Natural killer cell treated with Interleukin-12 subunit alpha and Interleukin-12 subunit beta and Interleukin-15 and Interleukin-18, amount 100 ng/mL, for 72 hours (primary cell): Measurements from ENCODE around the gene GNG13. TPM values are rescaled to one million over a fixed set of nuclear protein-coding genes. Genes with fewer than 3 reads are reported as not detected.

Source experiments
- ATAC-seq, 2 donors: fragments of 150-1000 bp; cut with Tn5 transposase in 1 of 2; sonication (Bioruptor Pico), chemical (Tn5 transposase) in 1 of 2; 2 replicates each; pipeline ENCODE4 v1.10.0; 2021
- DNase-seq: peaks from one replicate; pipeline ENCODE4 v3.0.0; 2022; ENCODE audit warnings: low spot score
- H3K27ac Mint-ChIP-seq, 2 donors: 1 replicate in 1 of 2; 2 replicates in 1 of 2; pipeline ENCODE4 v1.8.0; 2022; ENCODE audit warnings: mixed read lengths in 2 of 2, mild to moderate bottlenecking in 1 of 2, moderate library complexity in 1 of 2
- H3K27me3 Mint-ChIP-seq, 2 donors: 1 replicate in 1 of 2; 2 replicates in 1 of 2; pipeline ENCODE4 v1.8.0; 2022; ENCODE audit warnings: mixed read lengths in 2 of 2
- H3K36me3 Mint-ChIP-seq: one replicate; pipeline ENCODE4 v1.8.0; 2022; ENCODE audit warnings: mixed read lengths
- H3K4me1 Mint-ChIP-seq, 2 donors: 1 replicate in 1 of 2; 2 replicates in 1 of 2; pipeline ENCODE4 v1.8.0; 2022; ENCODE audit warnings: low read depth in 2 of 2, mixed read lengths in 2 of 2, mild to moderate bottlenecking in 1 of 2
- H3K4me3 Mint-ChIP-seq: one replicate; pipeline ENCODE4 v1.8.0; 2022; ENCODE audit warnings: mixed read lengths
- H3K9me3 Mint-ChIP-seq: 2 replicates; pipeline ENCODE4 v1.8.0; 2022; ENCODE audit warnings: mixed read lengths
- total RNA-seq, 2 donors: library from RNA; stranded (reverse); gene quantifications; one replicate each; pipeline ENCODE4 v1.2.3, GENCODE V29; 2022

Gene GNG13
- total RNA-seq, 2 donors from 2014 or later: not detected

DNA sequence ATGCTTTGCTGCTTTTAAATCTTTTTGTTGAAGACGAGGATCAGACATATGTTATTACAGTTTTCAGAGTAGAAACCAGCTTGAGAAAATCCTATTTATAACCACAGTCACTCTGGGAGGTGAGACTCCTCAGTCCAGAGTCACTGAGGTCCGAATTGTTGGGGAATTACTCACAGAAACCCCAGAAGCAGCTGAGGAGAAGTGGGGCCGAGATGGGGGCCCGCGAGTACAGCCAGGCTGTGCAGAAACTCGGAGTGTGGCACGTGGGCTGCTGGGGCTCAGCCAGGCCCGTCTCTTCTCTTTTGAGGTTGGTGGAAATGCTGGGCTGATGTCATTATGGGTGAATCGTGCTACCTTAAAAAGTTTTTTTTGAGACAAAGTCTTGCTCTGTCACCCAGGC is 14.4 kb upstream of the GNG13 start:
- no peak for ATAC-seq
- H3K9me3 Mint-ChIP-seq: no peaks in the 10 kb centered on the region
- no peak overlapping the region for H3K4me3 Mint-ChIP-seq
- H3K36me3 Mint-ChIP-seq: no peaks in the 10 kb centered on the region
- no peak for DNase-seq
- H3K4me1 Mint-ChIP-seq: peaks cover 0 to 2% of the 10 kb centered on the region in 2 donors
- H3K27me3 Mint-ChIP-seq: peaks cover 7 to 11% of the 10 kb centered on the region in 2 donors
- H3K27ac Mint-ChIP-seq: no peak overlapping the region

DNA sequence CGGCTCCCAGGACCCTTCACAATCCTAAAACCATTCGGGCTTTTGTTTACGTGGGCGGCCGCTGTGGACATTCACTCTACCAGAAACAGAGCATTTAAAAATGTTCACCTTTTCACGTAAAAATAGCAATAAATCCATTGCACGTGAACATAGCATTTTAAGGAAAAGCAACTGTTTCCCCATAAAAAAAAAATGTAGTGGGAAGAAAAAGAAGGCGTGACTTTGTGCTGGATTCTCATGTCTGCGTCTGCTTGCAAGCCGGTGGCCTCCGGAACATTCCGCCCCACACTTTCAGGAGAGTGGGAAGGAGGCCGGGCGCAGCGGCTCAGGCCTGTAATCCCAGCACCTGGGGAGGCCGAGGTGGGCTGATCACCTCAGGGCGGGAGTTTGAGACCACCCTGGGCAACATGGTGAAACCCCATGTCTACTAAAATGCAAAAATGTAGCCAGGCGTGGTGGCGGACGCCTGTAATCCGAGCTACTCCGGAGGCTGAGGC is 13.4 kb upstream of the GNG13 start:
- no peak overlapping the region for H3K27ac Mint-ChIP-seq
- ATAC-seq (no peak), DNase-seq (no peak)
- H3K27me3 Mint-ChIP-seq: peaks cover 7 to 11% of the 10 kb centered on the region in 2 donors
- H3K4me1 Mint-ChIP-seq: peaks cover 0 to 2% of the 10 kb centered on the region in 2 donors
- H3K4me3 Mint-ChIP-seq: no peak overlapping the region
- no peaks in the 10 kb centered on the region for H3K36me3 Mint-ChIP-seq
- no peaks in the 10 kb centered on the region for H3K9me3 Mint-ChIP-seq

DNA sequence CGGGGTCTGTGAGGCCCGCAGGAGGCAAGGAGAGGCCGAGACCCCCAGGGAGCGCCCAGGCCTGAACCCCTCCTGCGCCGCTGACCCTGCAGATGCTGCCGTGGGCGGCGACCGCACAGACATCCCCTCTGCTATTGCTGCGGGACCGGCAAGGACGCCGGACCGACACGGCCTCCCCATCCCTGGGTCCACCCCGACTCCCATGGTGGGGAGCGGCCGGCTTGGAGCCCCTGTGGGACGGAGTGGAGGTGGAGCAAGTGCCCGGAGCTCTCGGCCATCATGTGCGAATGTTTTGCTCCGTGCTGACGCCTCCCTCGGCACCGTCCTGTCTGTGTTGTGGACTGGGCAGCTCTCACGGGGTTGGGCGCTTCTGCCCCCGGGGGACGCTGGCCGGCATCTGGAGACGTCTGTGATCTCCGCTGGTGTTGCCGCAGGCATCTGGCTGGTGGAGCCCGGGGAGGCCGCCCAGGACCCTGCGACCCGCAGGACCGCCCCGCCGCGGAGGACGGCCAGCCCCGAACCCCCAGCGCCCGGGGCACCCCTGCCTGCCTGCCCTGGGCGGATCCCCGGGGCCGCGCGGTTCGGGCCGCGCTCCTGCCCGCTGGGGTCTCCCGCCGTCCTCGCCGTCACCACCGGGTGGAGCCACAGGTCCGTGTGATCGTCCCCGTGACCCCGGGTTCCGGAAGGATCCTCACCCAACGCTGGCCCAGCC is 12.8 kb upstream of the GNG13 start:
- peaks cover 0 to 5% of the 10 kb centered on the region in 2 donors for H3K4me1 Mint-ChIP-seq
- H3K9me3 Mint-ChIP-seq: no peaks in the 10 kb centered on the region
- H3K4me3 Mint-ChIP-seq: no peak overlapping the region

DNA sequence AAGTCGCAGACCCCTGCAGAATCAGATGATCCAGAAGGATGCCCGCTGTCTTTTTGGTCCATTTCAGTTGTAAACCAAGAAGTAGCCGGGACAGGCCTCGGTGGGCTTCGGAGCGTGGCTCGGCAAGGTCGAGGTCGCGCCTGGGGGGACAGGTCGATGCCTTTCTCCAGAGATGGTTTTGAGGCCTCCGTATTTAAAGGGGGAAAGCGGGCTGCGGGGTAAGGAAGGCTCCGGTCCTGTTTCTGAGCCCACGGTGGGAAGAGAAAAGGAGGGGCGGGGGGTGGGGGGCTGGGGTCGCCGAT is 7.5 kb upstream of the GNG13 start:
- no peak for ATAC-seq
- peak overlapping the region; percentile 82 to 98 for H3K27ac Mint-ChIP-seq
- H3K36me3 Mint-ChIP-seq: no peaks in the 10 kb centered on the region
- no peak for DNase-seq
- peaks cover 7 to 8% of the 10 kb centered on the region in 2 donors for H3K27me3 Mint-ChIP-seq
- no peaks in the 10 kb centered on the region for H3K9me3 Mint-ChIP-seq
- peaks cover 5 to 10% of the 10 kb centered on the region in 2 donors for H3K4me1 Mint-ChIP-seq
- peak overlapping the region; percentile 98 for H3K4me3 Mint-ChIP-seq

More for the DNA sequence above, 12.8 kb upstream of the GNG13 start:
- Mint-ChIP-seq H3K27me3 (peaks cover 7 to 11% of the 10 kb centered on the region in 2 donors), H3K27ac (no peak overlapping the region), H3K36me3 (no peaks in the 10 kb centered on the region)
- DNase-seq: no peak
- peak; percentile 48 to 58 for ATAC-seq

DNA sequence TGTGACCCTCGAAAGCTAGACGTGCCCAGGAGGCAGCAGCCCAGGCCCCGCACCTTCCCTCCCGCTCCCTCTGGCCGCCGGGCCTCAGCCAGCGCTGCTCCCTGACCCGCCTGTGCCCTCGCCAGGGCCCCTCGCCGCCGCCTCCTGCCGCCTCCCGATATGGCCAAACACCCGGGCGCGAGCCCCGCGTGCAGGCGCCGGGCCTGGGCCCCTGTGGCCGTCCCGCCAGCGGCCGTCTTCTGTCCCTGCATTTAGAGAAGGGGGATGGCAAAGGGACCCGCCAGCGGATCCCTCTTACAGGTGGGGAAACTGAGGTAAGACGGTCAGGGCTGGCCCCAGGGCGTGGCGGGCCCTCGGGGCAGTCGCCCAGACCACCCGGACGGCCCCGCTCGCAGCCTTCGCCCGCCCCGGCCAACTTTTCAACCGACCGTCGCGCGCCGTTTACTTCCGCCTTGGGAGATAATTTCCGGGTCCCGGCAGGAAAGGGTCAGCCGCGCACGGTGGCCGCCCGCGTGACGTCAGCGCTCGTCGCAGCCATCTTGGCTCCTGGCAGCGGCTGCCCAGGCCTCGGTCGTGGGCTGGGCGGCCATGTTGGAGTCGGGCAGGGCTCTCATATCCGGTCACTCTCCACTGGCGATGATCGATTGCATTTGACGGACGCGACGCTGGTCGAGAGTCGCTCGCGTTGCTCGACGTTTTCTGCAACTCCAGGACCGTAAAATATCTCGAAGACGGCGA is 7.0 kb upstream of the GNG13 start:
- Mint-ChIP-seq H3K27me3 (peaks cover 5 to 7% of the 10 kb centered on the region in 2 donors), H3K9me3 (no peaks in the 10 kb centered on the region), H3K27ac (peak overlapping the region; percentile 82 to 98), H3K36me3 (no peaks in the 10 kb centered on the region), H3K4me3 (peak overlapping the region; percentile 98), H3K4me1 (peaks cover 5 to 8% of the 10 kb centered on the region in 2 donors)
- ATAC-seq (peak; percentile 96 to 98), DNase-seq (peak; percentile 93)

DNA sequence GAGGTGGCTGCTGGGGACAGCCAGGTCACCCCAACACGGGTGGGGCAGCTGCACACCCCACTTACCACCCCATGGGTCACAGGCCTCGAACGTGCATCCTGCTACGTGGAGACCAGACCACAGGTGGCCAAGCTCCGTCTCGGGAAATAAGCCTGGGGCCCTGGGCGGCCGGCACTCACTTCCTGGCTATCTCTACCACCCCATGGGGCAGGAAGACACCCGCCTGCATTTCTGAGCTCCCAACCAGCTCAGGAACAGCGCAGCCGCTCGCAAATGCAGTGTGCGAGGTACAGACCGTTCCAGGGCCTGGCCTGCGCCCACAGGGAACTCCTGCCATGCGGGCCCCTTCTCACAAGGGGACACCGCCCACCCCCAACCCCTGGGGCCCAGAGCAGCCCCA is 4.9 kb upstream of the GNG13 start:
- ATAC-seq (no peak), DNase-seq (no peak)
- Mint-ChIP-seq H3K27ac (no peak overlapping the region), H3K27me3 (no peaks in the 10 kb centered on the region), H3K4me3 (no peak overlapping the region), H3K4me1 (peaks cover 5 to 8% of the 10 kb centered on the region in 2 donors), H3K9me3 (no peaks in the 10 kb centered on the region), H3K36me3 (no peaks in the 10 kb centered on the region)

DNA sequence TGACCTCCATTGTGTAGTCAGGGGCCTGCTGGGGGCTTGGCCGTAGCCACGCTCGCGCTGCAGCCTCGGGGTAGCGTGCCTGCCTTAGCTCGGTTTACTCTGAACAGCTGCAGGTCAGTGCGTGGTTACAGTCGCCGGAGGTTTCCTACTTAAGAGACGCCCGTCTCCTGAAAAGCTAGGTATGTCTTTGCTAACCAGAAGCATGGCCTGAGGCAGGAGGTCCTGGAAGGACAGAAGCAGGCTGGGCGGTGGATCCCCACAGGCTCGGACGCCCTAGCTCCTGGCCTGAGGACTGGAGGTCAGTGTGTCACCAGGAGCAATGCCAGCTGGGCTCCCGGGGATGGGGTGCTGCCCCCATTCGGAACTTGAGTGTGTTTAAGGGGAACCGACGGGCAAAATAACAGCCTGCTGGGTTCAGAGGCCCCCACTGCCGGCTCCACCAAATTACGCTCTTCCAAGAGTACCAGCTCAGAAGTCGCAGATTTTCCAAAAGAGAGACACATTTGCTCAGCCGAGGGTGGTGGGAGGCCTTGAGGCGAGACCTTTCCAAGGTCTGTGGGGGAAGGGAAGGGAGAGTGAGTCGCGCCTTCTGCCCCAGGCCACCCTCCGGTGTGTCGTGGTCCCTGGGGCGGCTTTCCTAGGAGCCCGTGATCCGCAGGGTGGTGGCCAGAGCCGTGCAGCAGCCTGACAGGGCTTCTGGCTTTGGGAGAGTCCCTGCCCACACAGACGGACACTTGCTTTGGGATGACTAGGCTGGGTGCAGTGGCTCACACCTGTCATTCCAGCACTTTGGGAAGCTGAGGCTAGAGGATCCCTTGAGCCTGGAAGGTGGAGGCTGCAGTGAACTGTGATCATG is 3.9 kb upstream of the GNG13 start:
- no peak overlapping the region for H3K4me3 Mint-ChIP-seq

DNA sequence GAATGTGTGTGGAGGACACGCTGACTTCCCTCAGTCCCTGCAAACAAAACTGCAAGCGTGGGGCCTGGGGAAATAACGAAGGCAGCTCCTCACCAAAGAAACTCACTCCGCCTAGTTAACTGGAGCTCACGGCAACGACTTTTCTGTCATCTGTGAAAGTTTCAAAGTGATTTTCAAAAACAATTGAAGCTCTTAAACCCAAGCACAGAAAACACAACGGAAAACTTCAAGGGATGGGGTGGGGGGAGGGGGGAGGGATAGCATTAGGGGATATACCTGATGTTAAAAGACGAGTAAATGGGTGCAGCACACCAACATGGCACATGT is 3.2 kb upstream of the GNG13 start:
- H3K9me3 Mint-ChIP-seq: no peaks in the 10 kb centered on the region
- no peaks in the 10 kb centered on the region for H3K27me3 Mint-ChIP-seq
- ATAC-seq (no peak), DNase-seq (no peak)
- H3K4me3 Mint-ChIP-seq: no peak overlapping the region
- H3K27ac Mint-ChIP-seq: no peak overlapping the region
- H3K4me1 Mint-ChIP-seq: peaks cover 5 to 8% of the 10 kb centered on the region in 2 donors
- no peaks in the 10 kb centered on the region for H3K36me3 Mint-ChIP-seq

More for the DNA sequence above, 3.9 kb upstream of the GNG13 start:
- ATAC-seq: no peak
- Mint-ChIP-seq H3K27me3 (no peaks in the 10 kb centered on the region), H3K36me3 (no peaks in the 10 kb centered on the region), H3K27ac (no peak overlapping the region), H3K9me3 (no peaks in the 10 kb centered on the region), H3K4me1 (peaks cover 5 to 8% of the 10 kb centered on the region in 2 donors)
- no peak for DNase-seq

DNA sequence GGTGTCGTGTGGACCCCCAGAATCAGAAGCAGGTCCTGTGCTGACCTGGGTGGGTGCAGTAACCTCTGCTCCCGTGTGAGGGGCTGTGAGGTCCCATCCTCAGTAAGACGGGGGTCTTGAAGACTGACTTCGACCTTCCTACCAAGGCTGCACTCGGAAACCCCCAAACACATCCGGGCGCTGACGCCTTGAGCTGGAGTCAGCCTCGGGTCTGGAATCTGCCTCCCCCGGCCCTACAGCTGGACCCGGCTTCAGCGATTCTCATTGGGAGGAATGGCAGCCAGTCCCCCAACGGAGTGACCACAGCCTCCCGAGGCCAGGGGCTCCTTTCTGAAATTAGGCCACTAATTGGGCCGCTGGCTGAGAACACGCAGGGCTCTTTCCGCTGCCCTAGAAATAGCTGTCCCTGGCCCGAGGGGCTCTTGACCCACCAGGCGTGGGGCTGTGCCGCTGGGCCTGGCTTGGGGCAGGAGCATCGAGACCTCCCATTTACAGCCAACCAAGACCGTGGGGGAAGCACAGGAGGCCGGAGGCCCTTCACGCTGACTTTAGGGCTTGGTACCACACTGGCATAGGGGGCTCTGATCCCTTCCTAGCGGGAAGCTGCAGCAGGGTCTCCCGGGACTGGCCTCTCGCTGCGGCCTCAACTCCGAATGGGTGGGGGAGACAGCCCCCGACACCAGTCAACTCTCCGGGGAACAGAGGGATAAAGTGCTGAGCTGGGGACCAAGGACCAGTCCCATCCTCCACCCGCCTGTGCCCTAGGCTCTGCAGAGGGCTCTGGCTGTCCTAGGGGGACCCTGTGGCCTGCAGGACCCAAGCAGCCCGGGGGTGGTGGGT is 2.6 kb upstream of the GNG13 start:
- ATAC-seq: no peak
- peaks cover 4 to 5% of the 10 kb centered on the region in 2 donors for H3K4me1 Mint-ChIP-seq
- H3K27me3 Mint-ChIP-seq: no peaks in the 10 kb centered on the region
- no peak for DNase-seq
- no peak overlapping the region for H3K27ac Mint-ChIP-seq
- no peak overlapping the region for H3K4me3 Mint-ChIP-seq
- H3K36me3 Mint-ChIP-seq: no peaks in the 10 kb centered on the region
- H3K9me3 Mint-ChIP-seq: no peaks in the 10 kb centered on the region

DNA sequence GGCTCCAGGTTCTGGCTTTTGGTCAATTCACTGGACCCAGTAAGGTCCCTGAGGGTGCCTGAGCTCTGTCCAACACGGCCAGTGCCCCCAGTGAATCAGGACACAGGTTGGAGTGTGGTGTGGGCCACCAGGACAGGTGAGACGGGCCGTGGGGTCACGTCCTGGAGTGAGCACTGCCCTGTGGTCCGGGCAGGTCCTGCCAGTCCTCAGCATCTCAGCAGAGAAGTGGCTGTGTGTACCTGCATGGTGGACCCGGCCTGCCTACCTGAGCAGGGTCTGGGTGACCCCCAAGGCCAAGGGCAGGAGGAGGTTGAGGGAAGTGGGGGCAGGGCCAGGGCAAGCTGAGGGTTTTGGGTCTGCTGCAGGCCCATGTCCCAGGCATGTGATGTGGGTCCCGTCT is 1.9 kb upstream of the GNG13 start:
- Mint-ChIP-seq H3K27ac (no peak overlapping the region), H3K36me3 (no peaks in the 10 kb centered on the region), H3K9me3 (no peaks in the 10 kb centered on the region), H3K4me3 (no peak overlapping the region), H3K27me3 (peaks cover 0 to 3% of the 10 kb centered on the region in 2 donors), H3K4me1 (no peaks in the 10 kb centered on the region)
- ATAC-seq (no peak), DNase-seq (no peak)

DNA sequence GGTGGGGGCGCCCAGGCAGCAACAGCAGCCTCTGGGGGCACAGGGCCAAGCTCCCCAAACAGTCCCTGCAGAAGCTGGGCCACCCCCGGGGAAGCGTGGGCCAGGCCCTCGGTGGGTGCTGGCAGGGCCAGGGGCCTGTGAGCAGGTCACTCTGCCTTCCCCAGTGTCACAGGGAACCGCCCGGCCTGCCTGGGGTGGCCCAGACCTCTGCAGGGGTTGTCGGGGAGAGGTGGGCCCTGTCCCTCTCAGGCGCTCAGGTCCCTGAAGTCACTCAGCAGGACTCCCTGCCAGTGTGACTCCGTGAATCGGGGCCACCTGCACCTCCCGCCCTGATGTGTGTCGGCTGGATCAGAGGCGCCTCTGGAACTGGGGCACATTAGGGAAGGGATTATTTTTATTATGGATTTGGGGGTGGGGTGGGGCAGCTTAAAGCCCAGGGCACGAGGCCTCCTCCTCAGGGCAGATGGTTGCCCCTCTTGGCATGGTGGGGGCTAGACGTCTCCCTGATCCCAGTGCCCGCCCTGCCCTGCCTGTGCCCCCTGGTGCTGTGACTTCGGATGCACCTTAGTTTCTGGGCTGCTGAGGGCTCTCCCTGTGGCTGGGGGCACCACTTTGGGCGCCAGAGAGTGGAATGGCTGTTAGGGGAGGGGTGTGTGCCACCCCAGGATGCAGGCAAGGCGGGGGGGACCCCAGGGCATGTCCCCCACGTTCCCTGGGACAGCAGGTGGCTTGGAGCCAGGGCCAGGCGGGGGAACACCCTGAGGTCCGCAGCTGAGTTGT is 1.2 kb upstream of the GNG13 start:
- H3K27ac Mint-ChIP-seq: no peak overlapping the region
- H3K36me3 Mint-ChIP-seq: no peaks in the 10 kb centered on the region

DNA sequence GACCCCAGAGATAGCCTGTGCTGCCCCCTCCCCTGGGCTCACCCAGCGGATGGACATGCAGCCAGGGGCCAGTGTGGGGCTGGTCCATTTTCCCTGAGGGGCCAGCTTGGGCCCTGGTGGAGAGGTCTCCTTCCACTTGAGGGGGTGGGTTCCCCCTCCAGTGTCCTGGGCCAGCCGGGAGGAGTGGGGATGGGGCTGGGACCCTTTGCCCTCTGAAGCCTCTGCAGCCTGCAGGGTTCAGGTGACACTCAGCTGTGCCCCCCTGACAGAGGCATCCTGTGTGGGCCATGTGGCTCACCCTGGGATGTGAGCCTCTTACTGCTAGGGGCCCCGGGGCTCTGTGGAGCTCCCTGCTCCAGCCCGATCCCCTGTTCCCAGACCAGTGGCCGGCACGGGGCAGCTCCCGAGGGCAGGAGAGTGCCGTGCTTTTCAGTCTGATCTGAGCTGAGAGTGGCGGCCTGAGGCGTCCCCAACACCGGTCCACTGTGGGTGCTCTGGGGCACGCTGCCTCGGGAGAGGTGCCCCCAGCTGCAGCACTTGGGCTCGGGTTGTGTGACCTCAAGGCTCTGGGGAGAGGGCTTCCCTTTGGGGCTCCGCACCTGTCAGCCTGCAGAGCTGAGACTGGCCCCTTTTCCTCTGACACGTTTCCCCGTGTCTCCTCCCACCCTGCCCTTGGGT is 439 bp upstream of the GNG13 start:
- DNase-seq (no peak), ATAC-seq (peak; percentile 11 to 14)
- H3K4me3 Mint-ChIP-seq: no peak overlapping the region
- H3K4me1 Mint-ChIP-seq: no peaks in the 10 kb centered on the region
- H3K27ac Mint-ChIP-seq: no peak overlapping the region
- H3K27me3 Mint-ChIP-seq: peaks cover 0 to 3% of the 10 kb centered on the region in 2 donors
- H3K9me3 Mint-ChIP-seq: no peaks in the 10 kb centered on the region
- no peaks in the 10 kb centered on the region for H3K36me3 Mint-ChIP-seq

More for the DNA sequence above, 1.2 kb upstream of the GNG13 start:
- peaks cover 0 to 3% of the 10 kb centered on the region in 2 donors for H3K27me3 Mint-ChIP-seq
- peak in 1 of 2 donors; percentile 2 for ATAC-seq
- H3K4me1 Mint-ChIP-seq: no peaks in the 10 kb centered on the region
- no peak overlapping the region for H3K4me3 Mint-ChIP-seq
- no peak for DNase-seq
- H3K9me3 Mint-ChIP-seq: no peaks in the 10 kb centered on the region
